ENCODE measurements around the gene GABARAP. TPM values are rescaled to one million over a fixed set of nuclear protein-coding genes. Genes with fewer than 3 reads are reported as not detected.

Gene GABARAP
- total RNA-seq, 1 experiment from 2014 or later, result 228 TPM

DNA sequence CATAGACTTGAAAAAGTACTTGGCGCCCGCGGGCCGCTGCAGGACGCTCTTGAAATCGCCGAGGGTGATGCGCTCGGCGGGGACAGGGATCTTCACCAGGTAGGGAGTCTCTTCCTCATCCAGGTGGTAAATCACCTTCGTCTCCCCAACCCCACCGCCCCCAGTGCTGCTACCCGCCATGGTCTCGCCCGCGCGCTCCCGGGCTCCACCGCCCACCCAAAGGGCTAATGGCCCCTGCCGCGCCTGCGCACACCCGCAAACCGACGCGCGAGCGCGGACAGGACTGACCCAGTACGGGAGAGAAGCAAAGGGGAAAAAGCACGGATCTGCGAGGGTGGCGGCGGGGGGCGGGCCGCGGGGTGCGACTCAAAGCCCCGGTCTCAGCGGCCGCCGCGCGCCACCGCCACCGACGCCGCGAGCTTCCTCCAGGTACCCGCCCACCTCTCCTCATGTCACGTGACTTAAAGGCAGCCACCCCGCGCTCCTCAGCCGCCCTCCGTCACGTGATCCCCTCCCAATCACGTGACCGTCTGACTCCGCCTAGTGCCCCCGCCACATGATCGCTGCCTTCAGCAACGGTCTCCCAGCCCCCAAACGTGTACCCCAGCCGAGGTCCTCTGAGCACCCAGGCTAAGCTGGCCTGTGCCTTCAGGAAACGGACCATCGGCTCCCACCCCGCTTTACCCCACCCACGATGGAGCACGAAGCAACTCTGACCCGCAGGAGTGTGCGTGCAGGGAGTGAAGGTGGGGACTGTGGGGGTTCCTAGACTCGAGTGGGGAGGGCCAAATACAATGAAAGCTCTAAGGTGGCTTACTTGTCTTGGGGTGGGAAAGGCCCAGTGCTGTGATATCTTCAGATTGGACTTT, 7.9 kb downstream of the GABARAP start, which contains the start of gene DVL2 (continued):
- TF ChIP-seq, protein P1, sequence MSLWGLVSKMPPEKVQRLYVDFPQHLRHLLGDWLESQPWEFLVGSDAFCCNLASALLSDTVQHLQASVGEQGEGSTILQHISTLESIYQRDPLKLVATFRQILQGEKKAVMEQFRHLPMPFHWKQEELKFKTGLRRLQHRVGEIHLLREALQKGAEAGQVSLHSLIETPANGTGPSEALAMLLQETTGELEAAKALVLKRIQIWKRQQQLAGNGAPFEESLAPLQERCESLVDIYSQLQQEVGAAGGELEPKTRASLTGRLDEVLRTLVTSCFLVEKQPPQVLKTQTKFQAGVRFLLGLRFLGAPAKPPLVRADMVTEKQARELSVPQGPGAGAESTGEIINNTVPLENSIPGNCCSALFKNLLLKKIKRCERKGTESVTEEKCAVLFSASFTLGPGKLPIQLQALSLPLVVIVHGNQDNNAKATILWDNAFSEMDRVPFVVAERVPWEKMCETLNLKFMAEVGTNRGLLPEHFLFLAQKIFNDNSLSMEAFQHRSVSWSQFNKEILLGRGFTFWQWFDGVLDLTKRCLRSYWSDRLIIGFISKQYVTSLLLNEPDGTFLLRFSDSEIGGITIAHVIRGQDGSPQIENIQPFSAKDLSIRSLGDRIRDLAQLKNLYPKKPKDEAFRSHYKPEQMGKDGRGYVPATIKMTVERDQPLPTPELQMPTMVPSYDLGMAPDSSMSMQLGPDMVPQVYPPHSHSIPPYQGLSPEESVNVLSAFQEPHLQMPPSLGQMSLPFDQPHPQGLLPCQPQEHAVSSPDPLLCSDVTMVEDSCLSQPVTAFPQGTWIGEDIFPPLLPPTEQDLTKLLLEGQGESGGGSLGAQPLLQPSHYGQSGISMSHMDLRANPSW (CRISPR knock-in tag; conservative IDR thresholded peaks at IDR 0.05; ENCODE audit: low read depth), result no peak
- TF ChIP-seq CREB1 (CRISPR knock-in tag; IDR thresholded peaks at IDR 0.05), result peak; percentile 94
- TF ChIP-seq EMX1 (CRISPR knock-in tag; IDR thresholded peaks at IDR 0.05), result peak; percentile 88
- TF ChIP-seq KAT7 (CRISPR knock-in tag; IDR thresholded peaks at IDR 0.05; ENCODE audit: borderline replicate concordance), result peak; percentile 76; the same call in 1 of the 2 replicates
- 0 out of 2 replicates have a peak, but pooled peaks have one; percentile 70 for TF ChIP-seq RELA (CRISPR knock-in tag; IDR thresholded peaks at IDR 0.05; ENCODE audit: borderline replicate concordance)
- peak; percentile 94 for TF ChIP-seq FOXK1 (CRISPR knock-in tag; IDR thresholded peaks at IDR 0.05)
- TF ChIP-seq TEAD1 (CRISPR knock-in tag; IDR thresholded peaks at IDR 0.05), result peak; percentile 60; the same call in 1 of the 2 replicates
- TF ChIP-seq, protein P2, sequence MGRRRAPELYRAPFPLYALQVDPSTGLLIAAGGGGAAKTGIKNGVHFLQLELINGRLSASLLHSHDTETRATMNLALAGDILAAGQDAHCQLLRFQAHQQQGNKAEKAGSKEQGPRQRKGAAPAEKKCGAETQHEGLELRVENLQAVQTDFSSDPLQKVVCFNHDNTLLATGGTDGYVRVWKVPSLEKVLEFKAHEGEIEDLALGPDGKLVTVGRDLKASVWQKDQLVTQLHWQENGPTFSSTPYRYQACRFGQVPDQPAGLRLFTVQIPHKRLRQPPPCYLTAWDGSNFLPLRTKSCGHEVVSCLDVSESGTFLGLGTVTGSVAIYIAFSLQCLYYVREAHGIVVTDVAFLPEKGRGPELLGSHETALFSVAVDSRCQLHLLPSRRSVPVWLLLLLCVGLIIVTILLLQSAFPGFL (CRISPR knock-in tag; IDR thresholded peaks at IDR 0.05; ENCODE audit: borderline replicate concordance), result no peak
- TF ChIP-seq, protein P3, sequence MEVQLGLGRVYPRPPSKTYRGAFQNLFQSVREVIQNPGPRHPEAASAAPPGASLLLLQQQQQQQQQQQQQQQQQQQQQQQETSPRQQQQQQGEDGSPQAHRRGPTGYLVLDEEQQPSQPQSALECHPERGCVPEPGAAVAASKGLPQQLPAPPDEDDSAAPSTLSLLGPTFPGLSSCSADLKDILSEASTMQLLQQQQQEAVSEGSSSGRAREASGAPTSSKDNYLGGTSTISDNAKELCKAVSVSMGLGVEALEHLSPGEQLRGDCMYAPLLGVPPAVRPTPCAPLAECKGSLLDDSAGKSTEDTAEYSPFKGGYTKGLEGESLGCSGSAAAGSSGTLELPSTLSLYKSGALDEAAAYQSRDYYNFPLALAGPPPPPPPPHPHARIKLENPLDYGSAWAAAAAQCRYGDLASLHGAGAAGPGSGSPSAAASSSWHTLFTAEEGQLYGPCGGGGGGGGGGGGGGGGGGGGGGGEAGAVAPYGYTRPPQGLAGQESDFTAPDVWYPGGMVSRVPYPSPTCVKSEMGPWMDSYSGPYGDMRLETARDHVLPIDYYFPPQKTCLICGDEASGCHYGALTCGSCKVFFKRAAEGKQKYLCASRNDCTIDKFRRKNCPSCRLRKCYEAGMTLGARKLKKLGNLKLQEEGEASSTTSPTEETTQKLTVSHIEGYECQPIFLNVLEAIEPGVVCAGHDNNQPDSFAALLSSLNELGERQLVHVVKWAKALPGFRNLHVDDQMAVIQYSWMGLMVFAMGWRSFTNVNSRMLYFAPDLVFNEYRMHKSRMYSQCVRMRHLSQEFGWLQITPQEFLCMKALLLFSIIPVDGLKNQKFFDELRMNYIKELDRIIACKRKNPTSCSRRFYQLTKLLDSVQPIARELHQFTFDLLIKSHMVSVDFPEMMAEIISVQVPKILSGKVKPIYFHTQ (CRISPR knock-in tag; IDR thresholded peaks at IDR 0.05), result peak; percentile 73; the same call in 1 of the 2 replicates
- TF ChIP-seq JAZF1 (CRISPR knock-in tag; IDR thresholded peaks at IDR 0.05), result no peak
- TF ChIP-seq ETV6 (CRISPR knock-in tag; IDR thresholded peaks at IDR 0.05), result peak; percentile 93
- TF ChIP-seq, protein P4, sequence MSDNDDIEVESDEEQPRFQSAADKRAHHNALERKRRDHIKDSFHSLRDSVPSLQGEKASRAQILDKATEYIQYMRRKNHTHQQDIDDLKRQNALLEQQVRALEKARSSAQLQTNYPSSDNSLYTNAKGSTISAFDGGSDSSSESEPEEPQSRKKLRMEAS (CRISPR knock-in tag; IDR thresholded peaks at IDR 0.05), result peak; percentile 73
- TF ChIP-seq ZNF138 (CRISPR knock-in tag; conservative IDR thresholded peaks at IDR 0.05), result peak; percentile 78
- 0 out of 2 replicates have a peak, but pooled peaks have one; percentile 59 for TF ChIP-seq NFE2L1 (CRISPR knock-in tag; IDR thresholded peaks at IDR 0.05)
- TF ChIP-seq SMAD3 (CRISPR knock-in tag; IDR thresholded peaks at IDR 0.05; ENCODE audit: borderline replicate concordance), result peak; percentile 92
- peak; percentile 94; the same call in 1 of the 2 replicates for TF ChIP-seq ZNF232 (CRISPR knock-in tag; IDR thresholded peaks at IDR 0.05)
- peak; percentile 74 for TF ChIP-seq GABPB1 (CRISPR knock-in tag; IDR thresholded peaks at IDR 0.05)
- TF ChIP-seq, protein P5, sequence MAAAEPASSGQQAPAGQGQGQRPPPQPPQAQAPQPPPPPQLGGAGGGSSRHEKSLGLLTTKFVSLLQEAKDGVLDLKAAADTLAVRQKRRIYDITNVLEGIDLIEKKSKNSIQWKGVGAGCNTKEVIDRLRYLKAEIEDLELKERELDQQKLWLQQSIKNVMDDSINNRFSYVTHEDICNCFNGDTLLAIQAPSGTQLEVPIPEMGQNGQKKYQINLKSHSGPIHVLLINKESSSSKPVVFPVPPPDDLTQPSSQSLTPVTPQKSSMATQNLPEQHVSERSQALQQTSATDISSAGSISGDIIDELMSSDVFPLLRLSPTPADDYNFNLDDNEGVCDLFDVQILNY (CRISPR knock-in tag; IDR thresholded peaks at IDR 0.05), result 0 out of 2 replicates have a peak, but pooled peaks have one; percentile 84
- no peak for TF ChIP-seq FOXJ3 (CRISPR knock-in tag; IDR thresholded peaks at IDR 0.05; ENCODE audit: borderline replicate concordance)
- TF ChIP-seq, protein P6, sequence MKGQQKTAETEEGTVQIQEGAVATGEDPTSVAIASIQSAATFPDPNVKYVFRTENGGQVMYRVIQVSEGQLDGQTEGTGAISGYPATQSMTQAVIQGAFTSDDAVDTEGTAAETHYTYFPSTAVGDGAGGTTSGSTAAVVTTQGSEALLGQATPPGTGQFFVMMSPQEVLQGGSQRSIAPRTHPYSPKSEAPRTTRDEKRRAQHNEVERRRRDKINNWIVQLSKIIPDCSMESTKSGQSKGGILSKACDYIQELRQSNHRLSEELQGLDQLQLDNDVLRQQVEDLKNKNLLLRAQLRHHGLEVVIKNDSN (CRISPR knock-in tag; IDR thresholded peaks at IDR 0.05), result peak; percentile 100
- TF ChIP-seq, protein P7, sequence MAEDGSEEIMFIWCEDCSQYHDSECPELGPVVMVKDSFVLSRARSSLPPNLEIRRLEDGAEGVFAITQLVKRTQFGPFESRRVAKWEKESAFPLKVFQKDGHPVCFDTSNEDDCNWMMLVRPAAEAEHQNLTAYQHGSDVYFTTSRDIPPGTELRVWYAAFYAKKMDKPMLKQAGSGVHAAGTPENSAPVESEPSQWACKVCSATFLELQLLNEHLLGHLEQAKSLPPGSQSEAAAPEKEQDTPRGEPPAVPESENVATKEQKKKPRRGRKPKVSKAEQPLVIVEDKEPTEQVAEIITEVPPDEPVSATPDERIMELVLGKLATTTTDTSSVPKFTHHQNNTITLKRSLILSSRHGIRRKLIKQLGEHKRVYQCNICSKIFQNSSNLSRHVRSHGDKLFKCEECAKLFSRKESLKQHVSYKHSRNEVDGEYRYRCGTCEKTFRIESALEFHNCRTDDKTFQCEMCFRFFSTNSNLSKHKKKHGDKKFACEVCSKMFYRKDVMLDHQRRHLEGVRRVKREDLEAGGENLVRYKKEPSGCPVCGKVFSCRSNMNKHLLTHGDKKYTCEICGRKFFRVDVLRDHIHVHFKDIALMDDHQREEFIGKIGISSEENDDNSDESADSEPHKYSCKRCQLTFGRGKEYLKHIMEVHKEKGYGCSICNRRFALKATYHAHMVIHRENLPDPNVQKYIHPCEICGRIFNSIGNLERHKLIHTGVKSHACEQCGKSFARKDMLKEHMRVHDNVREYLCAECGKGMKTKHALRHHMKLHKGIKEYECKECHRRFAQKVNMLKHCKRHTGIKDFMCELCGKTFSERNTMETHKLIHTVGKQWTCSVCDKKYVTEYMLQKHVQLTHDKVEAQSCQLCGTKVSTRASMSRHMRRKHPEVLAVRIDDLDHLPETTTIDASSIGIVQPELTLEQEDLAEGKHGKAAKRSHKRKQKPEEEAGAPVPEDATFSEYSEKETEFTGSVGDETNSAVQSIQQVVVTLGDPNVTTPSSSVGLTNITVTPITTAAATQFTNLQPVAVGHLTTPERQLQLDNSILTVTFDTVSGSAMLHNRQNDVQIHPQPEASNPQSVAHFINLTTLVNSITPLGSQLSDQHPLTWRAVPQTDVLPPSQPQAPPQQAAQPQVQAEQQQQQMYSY (CRISPR knock-in tag; IDR thresholded peaks at IDR 0.05), result no peak
- TF ChIP-seq TP53 (CRISPR knock-in tag; IDR thresholded peaks at IDR 0.05), result peak; percentile 65; the same call in 1 of the 2 replicates

Data from WTC11 (cell line).